GM12891 (cell line): Measurements from ENCODE around the gene C1orf116.
"Not testable (repeated sequence)": the region's sequence is repeated elsewhere in the genome, so short reads cannot be mapped to it uniquely, and the experiment has no call there.

Experiments used
- DNase-seq: peaks from one replicate; pipeline ENCODE4 v3.0.0; 2011; ENCODE audit warnings: low spot score; ENCODE audit not compliant: insufficient read length
- FAIRE-seq: peaks from 2 replicates; lab custom pipeline; 2011; peaks lifted over from hg19 to GRCh38; lab: Jason Lieb, UNC
- PAX5 ChIP-seq: IDR thresholded peaks from 2 replicates; pipeline ENCODE4 v1.6.1; 2011; ENCODE audit warnings: low read length, moderate library complexity, mild to moderate bottlenecking; ENCODE audit not compliant: insufficient read depth, severe bottlenecking
- POLR2A ChIP-seq: IDR thresholded peaks from 2 replicates; pipeline ENCODE4 v1.6.1; 2011; ENCODE audit warnings: low read depth, low read length, control low read depth
- POLR2AphosphoS5 ChIP-seq: IDR thresholded peaks from 2 replicates; pipeline ENCODE4 v1.6.1; 2011; ENCODE audit warnings: low read depth, low read length, control low read depth
- POU2F2 ChIP-seq: IDR thresholded peaks from 2 replicates; pipeline ENCODE4 v1.6.1; 2011; ENCODE audit warnings: low read depth, mild to moderate bottlenecking, control low read depth, low read length, moderate library complexity
- SPI1 ChIP-seq: IDR thresholded peaks from 2 replicates; pipeline ENCODE4 v1.6.1; 2011; ENCODE audit warnings: low read depth, low read length, control low read depth
- TAF1 ChIP-seq: IDR thresholded peaks from 2 replicates; pipeline ENCODE4 v1.6.1; 2011; ENCODE audit warnings: low read depth, low read length, control low read depth

The C1orf116 gene

DNA sequence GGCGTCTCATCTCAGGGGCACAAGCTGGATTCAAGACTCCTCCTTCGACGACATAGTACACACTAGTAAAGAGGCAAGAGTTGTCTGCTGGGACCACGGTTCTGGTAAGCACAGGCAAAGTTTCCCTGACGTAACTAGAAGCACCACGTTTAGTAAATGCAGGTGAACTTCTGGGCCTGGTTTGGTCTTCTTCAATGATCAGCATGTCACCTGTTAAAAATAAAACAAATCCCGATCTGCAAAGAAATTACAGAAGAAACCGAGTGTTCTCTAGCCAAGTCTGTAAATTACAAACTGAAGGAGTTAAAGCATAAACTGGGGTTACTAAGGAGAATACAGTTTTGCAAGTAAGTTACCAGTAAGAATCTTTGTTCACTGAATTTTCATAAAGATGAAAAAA, 17.0 kb upstream of the C1orf116 start:
- TF ChIP-seq POLR2A, result no peak
- no peak for TF ChIP-seq TAF1
- no peak for TF ChIP-seq SPI1
- no peak for TF ChIP-seq POU2F2
- TF ChIP-seq PAX5, result no peak
- TF ChIP-seq POLR2AphosphoS5, result no peak
- no peak for FAIRE-seq
- DNase-seq, result no peak

DNA sequence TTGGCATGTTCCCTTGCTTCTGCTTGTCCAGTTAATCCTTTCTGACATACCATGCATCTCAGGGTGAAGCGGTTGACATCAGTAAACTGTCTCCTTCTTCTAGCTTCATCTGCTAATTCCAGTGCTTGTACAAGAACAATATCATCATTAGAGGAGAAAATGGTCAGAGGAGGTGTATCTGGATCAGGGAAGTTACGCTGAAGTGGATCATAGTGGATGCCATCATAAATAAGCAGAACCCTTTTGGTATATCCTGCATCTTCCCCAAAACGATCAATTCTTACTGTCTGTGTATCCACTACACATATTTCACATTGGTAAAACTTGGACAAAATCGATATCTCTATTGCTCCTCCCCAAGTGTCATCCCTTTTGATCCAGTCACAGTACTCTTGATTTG, 16.5 kb upstream of the C1orf116 start:
- no peak for DNase-seq
- FAIRE-seq, result no peak
- TF ChIP-seq PAX5 (no peak), POU2F2 (no peak)

DNA sequence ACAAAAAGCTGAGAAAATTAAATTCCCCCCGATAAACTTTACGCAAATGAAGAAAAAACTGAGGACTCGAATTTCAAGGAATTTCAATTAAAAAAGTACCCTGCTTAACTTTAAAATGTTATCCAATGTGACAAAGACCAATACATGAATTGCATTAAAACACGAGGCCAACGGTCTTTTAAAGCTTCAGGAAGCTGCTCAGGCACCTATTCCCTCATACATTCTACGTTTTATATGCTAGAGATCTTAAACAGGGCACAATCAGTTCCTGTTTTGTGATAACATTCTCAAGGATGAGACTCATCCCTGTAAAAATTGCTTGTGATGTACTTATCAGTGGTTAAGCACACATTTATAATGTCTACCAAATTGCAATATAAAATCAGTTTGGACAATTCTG, 15.5 kb upstream of the C1orf116 start:
- no peak for FAIRE-seq
- TF ChIP-seq PAX5, result no peak
- TF ChIP-seq SPI1, result no peak
- no peak for TF ChIP-seq TAF1
- no peak for TF ChIP-seq POLR2AphosphoS5
- TF ChIP-seq POLR2A, result no peak
- no peak for TF ChIP-seq POU2F2
- DNase-seq, result no peak

DNA sequence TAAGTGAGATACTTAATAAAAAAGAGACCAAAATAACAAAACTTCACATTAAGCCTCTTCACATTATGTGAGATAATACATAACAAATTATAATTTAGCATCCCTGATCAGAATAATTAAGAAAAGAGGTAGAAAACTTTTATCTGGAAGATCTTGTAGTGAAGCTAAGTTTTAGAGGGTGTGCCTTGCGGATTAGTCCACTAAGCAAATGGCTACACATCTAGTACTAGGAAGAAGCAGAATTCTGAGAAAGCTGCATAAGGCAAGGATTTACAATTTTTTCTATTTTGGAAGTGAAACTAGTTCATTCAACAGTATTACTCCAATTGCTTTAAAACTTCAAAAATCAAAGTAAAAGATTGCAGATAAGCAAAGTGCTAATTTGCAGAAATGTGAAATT, 14.9 kb upstream of the C1orf116 start:
- FAIRE-seq, result no peak
- no peak for DNase-seq

DNA sequence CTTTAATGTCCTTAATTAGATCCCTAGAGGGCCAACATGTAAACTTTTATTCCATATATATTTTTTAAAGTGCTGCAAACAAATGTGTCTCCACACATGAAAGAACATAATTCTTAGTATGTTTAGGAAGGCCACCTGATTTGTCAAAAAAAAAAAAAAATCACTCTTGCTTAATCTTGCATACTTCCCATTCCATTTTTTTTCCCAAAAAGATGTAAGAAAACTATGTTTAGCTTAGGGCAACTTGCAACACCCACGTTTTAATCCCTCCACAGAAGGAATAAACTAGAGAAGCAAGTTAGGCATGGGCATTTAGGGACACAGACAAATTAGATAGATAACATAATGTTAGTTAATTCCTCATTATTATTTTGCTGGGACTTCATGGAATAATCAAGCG, 12.9 kb upstream of the C1orf116 start:
- TF ChIP-seq TAF1 (no peak), POLR2A (no peak), PAX5 (no peak), POLR2AphosphoS5 (no peak), POU2F2 (no peak), SPI1 (no peak)
- FAIRE-seq (no peak), DNase-seq (no peak)

More for the DNA sequence above, 14.9 kb upstream of the C1orf116 start:
- TF ChIP-seq POLR2AphosphoS5, result no peak
- no peak for TF ChIP-seq PAX5
- no peak for TF ChIP-seq POU2F2
- no peak for TF ChIP-seq SPI1
- no peak for TF ChIP-seq TAF1
- no peak for TF ChIP-seq POLR2A

DNA sequence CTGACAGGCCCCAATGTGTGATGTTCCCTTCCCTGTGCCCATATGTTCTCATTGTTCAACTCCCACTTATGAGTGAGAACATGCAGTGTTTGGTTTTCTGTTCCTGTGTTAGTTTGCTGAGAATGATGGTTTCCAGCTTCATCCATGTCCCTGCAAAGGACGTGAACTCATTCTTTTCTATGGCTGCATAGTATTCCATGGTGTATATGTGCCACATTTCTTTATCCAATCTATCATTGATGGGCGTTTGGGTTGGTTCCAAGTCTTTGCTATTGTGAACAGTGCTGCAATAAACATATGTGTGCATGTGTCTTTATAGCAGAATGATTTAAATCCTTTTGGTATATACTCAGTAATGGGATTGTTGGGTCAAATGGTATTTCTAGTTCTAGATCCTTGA, 8.8 kb upstream of the C1orf116 start:
- not testable (repeated sequence) for FAIRE-seq, DNase-seq

DNA sequence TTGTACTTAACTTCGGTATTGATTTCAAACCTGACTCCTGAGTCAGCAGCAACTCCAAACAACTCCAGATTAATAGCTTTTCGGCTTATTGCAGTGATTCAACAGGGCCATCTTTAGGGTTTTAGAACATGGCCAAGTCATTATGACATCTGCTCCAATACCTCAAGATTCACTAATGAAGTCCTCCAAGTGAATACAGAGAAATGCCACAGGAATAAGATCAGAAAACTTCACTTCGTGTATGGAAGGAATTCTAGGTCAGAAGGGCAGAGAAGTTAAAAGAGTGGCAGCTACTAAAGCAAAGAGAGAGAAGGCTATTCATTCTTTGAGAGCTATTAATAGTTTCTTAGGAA, 7.6 kb upstream of the C1orf116 start:
- FAIRE-seq (no peak), DNase-seq (no peak)
- TF ChIP-seq POLR2AphosphoS5 (no peak), TAF1 (no peak), PAX5 (no peak), POLR2A (no peak), POU2F2 (no peak), SPI1 (no peak)

DNA sequence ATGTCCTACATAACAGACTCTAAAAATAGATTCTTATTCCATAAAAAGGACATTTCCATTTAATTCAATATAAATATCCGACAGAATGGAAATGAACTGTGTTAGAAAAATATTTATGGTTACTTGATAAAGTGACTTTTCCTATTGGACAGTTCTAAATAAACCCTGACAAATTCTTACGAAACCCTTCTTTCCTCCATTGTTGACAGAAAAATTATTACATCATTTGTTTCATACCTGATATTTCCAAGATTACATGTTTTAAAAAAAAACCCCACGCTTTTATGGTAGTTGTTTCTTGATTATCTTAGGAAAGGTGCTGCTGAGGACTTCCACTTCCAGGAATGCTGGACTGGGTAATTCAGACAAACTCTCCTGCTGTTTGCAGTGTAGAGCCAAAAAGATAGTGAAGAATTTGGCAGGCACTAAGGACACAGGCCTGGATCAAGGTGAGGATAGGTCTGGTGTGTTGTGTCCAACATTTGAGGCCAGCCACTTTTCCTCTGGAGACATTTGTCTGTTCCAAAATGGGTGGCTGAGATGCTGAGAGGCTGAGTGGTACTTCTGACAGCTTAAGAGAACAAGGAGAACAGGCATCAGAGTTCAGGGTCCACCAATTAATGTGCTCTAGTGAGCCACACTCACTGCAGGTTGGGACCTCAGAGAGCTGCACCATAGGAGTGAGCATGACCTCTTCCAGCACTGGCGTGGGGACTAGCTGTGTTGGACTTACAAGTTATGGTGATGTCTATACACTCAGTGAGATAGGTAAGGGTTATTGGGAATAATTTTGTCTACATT, 7.0 kb upstream of the C1orf116 start:
- no peak for TF ChIP-seq PAX5
- TF ChIP-seq POLR2A, result no peak
- no peak for TF ChIP-seq SPI1
- TF ChIP-seq POLR2AphosphoS5, result no peak
- no peak for TF ChIP-seq TAF1
- no peak for TF ChIP-seq POU2F2
- DNase-seq, result no peak
- no peak for FAIRE-seq

DNA sequence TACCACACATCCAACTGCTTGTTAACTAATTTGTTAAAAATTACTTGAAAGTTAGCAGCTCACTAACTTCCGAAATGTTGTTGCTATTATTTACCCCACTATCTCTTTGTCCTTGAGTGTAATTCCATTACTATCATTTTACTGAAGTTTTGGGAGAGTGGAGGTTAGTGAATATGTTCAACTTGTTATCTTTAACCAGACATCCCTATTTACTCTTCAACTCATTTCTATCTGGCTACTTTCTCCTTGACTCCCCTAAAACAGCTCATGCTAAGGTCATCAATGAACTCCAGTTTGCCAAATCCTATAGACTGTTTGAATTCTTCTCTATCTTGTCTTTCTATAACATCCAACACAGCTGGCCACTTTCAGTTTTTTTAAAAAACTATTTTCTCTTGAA, 4.3 kb upstream of the C1orf116 start:
- TF ChIP-seq TAF1, result no peak
- TF ChIP-seq SPI1, result no peak
- no peak for TF ChIP-seq POLR2A
- TF ChIP-seq POLR2AphosphoS5, result no peak
- TF ChIP-seq POU2F2, result no peak
- no peak for TF ChIP-seq PAX5
- DNase-seq (no peak), FAIRE-seq (no peak)

DNA sequence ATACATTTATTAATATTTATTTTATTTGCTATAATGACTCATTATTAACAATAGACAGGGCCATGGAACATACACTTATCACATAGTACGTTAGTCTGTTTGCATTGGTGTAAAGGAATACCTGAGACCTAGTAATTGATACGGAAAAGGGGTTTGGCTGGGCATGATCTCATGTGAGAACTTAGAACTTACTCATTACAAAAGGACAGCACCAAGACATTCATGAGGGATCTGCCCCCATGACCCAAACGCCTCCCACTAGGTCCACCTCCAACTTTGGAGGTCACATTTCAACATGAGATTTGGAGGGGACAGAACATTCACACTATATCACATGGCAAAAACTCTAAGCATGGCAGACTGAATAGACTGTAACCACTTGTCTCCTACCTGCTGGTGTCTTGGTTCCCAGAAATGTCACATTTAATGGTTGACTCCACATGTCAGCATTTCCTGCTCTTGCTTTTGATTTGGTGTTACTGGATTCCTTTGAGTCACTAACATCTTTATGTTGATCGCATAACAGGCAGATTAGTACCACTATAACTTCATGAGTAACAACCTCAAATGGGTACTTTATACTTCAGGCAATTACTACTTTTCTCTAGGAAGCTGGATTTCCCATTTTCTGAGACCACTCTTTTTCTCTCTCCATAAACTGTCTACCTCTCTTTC, 3.5 kb upstream of the C1orf116 start:
- no peak for DNase-seq
- no peak for TF ChIP-seq POLR2A
- no peak for TF ChIP-seq SPI1
- no peak for TF ChIP-seq POU2F2
- no peak for TF ChIP-seq TAF1
- no peak for TF ChIP-seq POLR2AphosphoS5
- no peak for TF ChIP-seq PAX5
- no peak for FAIRE-seq
